PC-9 (cell line): ENCODE data around the gene MTHFD1L.

Source experiments
- CTCF ChIP-seq: fragments of 200-600 bp; sonication (generic); conservative IDR thresholded peaks from 2 replicates; pipeline ENCODE4 v1.6.1; 2017; ENCODE audit warnings: mixed run types, antibody characterized with exemption, mild to moderate bottlenecking, moderate library complexity
- EZH2 ChIP-seq: fragments of 200-600 bp; sonication (generic); IDR thresholded peaks from 2 replicates; pipeline ENCODE4 v1.8.0; 2017; ENCODE audit warnings: antibody characterized with exemption, low read depth

GRCh38 chr6:150877928-150878327, 12.4 kb downstream of the MTHFD1L start:
- no peak for TF ChIP-seq CTCF
- no peak for TF ChIP-seq EZH2
